Measurements from ENCODE around the gene ENDOD1. TPM values are rescaled to one million over a fixed set of nuclear protein-coding genes. Genes with fewer than 3 reads are reported as not detected.

ENDOD1 gene
- total and polyA plus RNA-seq, 9 donors = 18.9 to 60.8 (median 34.3) TPM

DNA sequence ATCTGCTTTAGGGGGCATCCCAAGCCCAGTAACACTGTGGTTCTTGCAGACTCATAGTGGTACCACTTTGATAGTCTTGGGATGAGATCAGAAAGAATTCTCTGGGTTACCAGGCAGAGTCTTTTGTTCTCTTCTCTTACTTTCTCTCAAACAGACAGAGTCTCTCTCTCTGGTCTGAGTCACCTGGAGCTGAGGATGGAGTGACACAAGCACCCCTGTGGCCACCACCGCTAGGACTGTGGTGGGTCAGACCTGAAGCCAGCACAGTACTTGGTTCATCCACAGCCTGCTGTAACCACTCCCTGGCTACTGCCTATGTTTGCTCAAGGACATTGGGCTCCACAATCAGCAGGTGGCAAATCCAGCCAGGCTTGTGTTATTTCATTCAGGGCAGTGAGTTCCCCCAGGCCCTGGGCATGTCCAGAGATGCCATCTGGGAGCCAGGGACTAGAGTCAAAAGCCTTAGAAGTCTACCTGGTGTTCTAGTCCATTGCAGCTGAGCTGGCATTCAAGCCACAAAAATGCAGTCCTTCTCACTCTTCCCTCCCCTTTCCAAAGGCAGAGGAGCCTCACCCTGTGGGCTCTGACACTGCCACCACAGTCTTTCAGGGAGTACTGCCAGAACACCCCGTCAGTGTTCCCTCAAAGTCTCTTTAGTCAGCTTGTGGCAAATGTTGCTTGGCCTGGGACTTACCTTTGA lies 29.9 kb downstream of the ENDOD1 start:
- no peak for DNase-seq
- TF ChIP-seq POLR2A (IDR thresholded peaks at IDR 0.05) (no peak), EP300 (IDR thresholded peaks at IDR 0.05) (no peak)
- TF ChIP-seq, protein P1, sequence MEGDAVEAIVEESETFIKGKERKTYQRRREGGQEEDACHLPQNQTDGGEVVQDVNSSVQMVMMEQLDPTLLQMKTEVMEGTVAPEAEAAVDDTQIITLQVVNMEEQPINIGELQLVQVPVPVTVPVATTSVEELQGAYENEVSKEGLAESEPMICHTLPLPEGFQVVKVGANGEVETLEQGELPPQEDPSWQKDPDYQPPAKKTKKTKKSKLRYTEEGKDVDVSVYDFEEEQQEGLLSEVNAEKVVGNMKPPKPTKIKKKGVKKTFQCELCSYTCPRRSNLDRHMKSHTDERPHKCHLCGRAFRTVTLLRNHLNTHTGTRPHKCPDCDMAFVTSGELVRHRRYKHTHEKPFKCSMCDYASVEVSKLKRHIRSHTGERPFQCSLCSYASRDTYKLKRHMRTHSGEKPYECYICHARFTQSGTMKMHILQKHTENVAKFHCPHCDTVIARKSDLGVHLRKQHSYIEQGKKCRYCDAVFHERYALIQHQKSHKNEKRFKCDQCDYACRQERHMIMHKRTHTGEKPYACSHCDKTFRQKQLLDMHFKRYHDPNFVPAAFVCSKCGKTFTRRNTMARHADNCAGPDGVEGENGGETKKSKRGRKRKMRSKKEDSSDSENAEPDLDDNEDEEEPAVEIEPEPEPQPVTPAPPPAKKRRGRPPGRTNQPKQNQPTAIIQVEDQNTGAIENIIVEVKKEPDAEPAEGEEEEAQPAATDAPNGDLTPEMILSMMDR (IDR thresholded peaks at IDR 0.05) = no peak
- H3K4me3 ChIP-seq = no peak overlapping the region
- WGBS, 3 donors = 94 to 96% (median 95%) methylated on average over 2 of the region's 2 CpGs
- no peak overlapping the region for H3K27ac ChIP-seq
- H3K27me3 ChIP-seq = no peaks in the 10 kb centered on the region
- peaks cover 2% of the 10 kb centered on the region for H3K4me1 ChIP-seq (ENCODE audit: insufficient read depth)
- H3K36me3 ChIP-seq = no peaks in the 10 kb centered on the region
- intact Hi-C loops (cut with DNase I) = no loop called here
- no peaks in the 10 kb centered on the region for H3K9me3 ChIP-seq

DNA sequence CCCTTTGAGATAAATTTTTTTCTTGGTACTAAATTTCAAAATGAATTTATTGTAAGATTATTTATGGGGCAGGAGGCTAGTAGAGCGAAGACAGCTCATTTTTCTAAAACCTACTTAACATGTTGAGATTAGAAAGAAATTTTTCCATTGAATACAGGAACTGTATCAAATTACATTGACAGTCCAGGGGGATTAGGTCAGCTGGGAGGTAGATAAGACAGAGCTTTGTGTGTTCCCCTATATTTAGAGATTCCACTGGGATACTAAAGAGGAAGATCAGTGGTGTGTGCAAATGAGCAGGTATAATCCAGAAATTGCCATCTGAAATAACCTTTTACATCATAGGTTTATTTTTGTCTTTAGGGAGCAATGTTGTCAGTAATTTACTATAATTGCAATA lies 32.1 kb downstream of the ENDOD1 start:
- TF ChIP-seq EP300 (IDR thresholded peaks at IDR 0.05) (no peak), POLR2A (IDR thresholded peaks at IDR 0.05) (no peak)
- TF ChIP-seq, protein P1 (IDR thresholded peaks at IDR 0.05) = no peak
- Histone ChIP-seq H3K36me3 (no peaks in the 10 kb centered on the region), H3K9me3 (no peaks in the 10 kb centered on the region), H3K27me3 (no peaks in the 10 kb centered on the region), H3K27ac (no peak overlapping the region), H3K4me1 (ENCODE audit: insufficient read depth) (peaks cover 2% of the 10 kb centered on the region), H3K4me3 (no peak overlapping the region)
- intact Hi-C loops (cut with DNase I) = no loop called here
- 94 to 99% (median 98%) methylated on average over 1 of the region's 1 CpG for WGBS, 3 donors
- no peak for DNase-seq

DNA sequence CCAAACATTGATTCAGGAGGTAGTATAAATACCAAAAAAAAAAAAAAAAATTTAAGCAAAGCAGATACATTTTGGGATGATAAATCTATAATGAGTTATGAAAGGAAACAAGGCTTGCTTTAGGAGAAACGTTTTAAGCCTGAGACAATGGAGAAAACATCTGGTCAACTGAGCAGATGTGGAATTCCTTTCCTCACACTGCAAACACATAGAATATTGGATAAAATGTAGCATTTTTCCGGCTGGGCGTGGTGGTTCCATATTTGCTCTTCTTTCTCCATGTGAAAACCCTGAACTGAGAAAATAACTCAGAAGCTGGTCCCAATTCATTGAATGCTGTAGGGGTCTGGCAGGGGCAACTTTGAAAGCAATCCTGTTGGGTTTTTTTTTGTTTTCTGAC lies 33.9 kb downstream of the ENDOD1 start:
- DNase-seq = no peak
- no peaks in the 10 kb centered on the region for H3K27me3 ChIP-seq
- no peak overlapping the region for H3K4me3 ChIP-seq
- no peak overlapping the region for H3K27ac ChIP-seq
- TF ChIP-seq POLR2A (IDR thresholded peaks at IDR 0.05) (no peak), EP300 (IDR thresholded peaks at IDR 0.05) (no peak)
- TF ChIP-seq, protein P1 (IDR thresholded peaks at IDR 0.05) = no peak
- peaks cover 2% of the 10 kb centered on the region for H3K4me1 ChIP-seq (ENCODE audit: insufficient read depth)
- H3K36me3 ChIP-seq = no peaks in the 10 kb centered on the region
- intact Hi-C loops (cut with DNase I) = no loop called here
- no peaks in the 10 kb centered on the region for H3K9me3 ChIP-seq
- WGBS, 3 donors = 73 to 77% (median 74%) methylated on average over 3 of the region's 3 CpGs

DNA sequence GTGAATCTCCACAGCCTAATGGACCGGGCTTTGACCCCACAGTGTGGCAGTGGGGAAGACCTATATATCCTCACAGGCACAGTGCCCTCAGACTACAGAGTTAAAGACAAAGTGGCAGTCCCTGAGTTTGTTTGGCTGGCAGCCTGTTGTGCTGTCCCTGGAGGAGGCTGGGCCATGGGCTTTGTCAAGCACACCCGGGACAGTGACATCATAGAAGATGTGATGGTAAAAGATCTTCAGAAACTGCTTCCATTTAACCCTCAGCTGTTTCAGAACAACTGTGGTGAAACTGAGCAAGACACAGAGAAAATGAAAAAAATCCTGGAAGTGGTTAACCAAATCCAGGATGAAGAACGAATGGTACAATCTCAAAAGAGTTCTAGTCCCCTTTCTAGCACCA lies 39.0 kb downstream of the ENDOD1 start:
- Histone ChIP-seq H3K9me3 (no peaks in the 10 kb centered on the region), H3K4me3 (no peak overlapping the region), H3K4me1 (ENCODE audit: insufficient read depth) (peaks cover 2% of the 10 kb centered on the region), H3K36me3 (no peaks in the 10 kb centered on the region), H3K27me3 (no peaks in the 10 kb centered on the region), H3K27ac (no peak overlapping the region)
- intact Hi-C loops (cut with DNase I) = no loop called here
- no peak for TF ChIP-seq EP300 (IDR thresholded peaks at IDR 0.05)
- no peak for DNase-seq
- whole genome bisulfite sequencing, 3 donors = 89 to 92% (median 90%) methylated on average over 3 of the region's 3 CpGs

DNA sequence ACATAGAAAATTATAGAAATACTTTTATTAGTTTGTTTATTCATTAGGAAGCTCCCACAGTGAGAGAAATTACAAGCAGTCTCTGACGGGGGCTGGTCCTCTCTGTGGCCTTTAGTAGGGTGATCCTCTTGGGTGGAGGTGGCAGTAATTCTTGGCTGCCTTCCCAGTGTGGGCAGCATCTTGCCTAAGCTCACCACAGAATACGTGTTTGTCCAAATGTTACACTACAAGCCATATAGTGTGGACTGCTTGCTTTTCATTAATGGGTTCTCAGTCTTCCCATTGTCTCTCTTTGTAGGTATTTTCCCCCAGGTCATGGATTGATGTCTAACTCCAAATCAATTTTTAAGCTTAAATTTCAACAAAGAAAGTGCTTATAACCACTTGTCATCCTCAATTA lies 43.3 kb downstream of the ENDOD1 start:
- Histone ChIP-seq H3K27ac (no peak overlapping the region), H3K9me3 (no peaks in the 10 kb centered on the region), H3K4me3 (no peak overlapping the region), H3K36me3 (no peaks in the 10 kb centered on the region), H3K27me3 (no peaks in the 10 kb centered on the region), H3K4me1 (ENCODE audit: insufficient read depth) (peaks cover 5% of the 10 kb centered on the region)
- intact Hi-C loops (cut with DNase I) = no loop called here
- TF ChIP-seq POLR2A (IDR thresholded peaks at IDR 0.05) (no peak), EP300 (IDR thresholded peaks at IDR 0.05) (no peak)
- TF ChIP-seq, protein P1 (IDR thresholded peaks at IDR 0.05) = no peak
- 62 to 78% (median 73%) methylated on average over 2 of the region's 2 CpGs for WGBS, 3 donors
- DNase-seq = no peak
